ENCODE results near the gene TNS2.

- no peak for TF ChIP-seq CTCF (IDR thresholded peaks at IDR 0.05)
- no peak for TF ChIP-seq POLR2A (IDR thresholded peaks at IDR 0.05)
Observed at GRCh38 chr12:53025250-53025649, 24.6 kb upstream of the TNS2 start.

Measured in Peyer's patch (tissue), 4 donors.